ENCODE results near the gene ARL4C. TPM values are rescaled to one million over a fixed set of nuclear protein-coding genes. Genes with fewer than 3 reads are reported as not detected.

The ARL4C gene
- total RNA-seq, 2 donors from 2014 or later = 1.8 to 4.9 TPM

DNA sequence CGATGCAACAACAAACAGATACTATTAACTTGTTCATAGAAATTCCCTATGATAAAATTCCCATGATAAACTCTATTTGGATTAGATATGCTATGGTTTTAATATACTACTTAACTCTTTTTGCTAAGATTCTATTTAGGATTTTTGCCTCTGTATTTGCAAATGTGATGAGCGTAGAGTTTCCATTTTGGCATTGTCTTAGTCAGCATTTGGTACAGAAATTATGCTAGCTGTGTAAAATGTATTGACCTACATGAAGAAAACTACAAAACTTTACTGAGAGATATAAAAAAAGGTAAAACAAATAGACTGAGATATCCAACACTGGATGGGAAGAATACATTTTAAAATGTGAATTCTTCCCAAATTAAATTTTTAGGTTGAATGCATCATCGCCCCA lies 29.8 kb upstream of the ARL4C start:
- no peak for DNase-seq
- no peaks in the 10 kb centered on the region for H3K27me3 ChIP-seq
- H3K36me3 ChIP-seq = no peaks in the 10 kb centered on the region
- H3K4me1 ChIP-seq = no peaks in the 10 kb centered on the region
- no peak overlapping the region for H3K4me3 ChIP-seq
- H3K27ac ChIP-seq = no peak overlapping the region
- no peak overlapping the region for H3K9ac ChIP-seq (ENCODE audit: low read depth in 2 of 2, low read length in 2 of 2)
- intact Hi-C loops (cut with DNase I) = no loop called here
- no peak for TF ChIP-seq CTCF (IDR thresholded peaks at IDR 0.05)
- H3K9me3 ChIP-seq = no peaks in the 10 kb centered on the region

- intact Hi-C loops (cut with DNase I) = no loop called here
- H3K9ac ChIP-seq (ENCODE audit: low read depth in 2 of 2, low read length in 2 of 2) = no peak overlapping the region
- no peak overlapping the region for H3K4me3 ChIP-seq
- no peaks in the 10 kb centered on the region for H3K27me3 ChIP-seq
- H3K4me1 ChIP-seq = no peaks in the 10 kb centered on the region
- DNase-seq = no peak
- H3K36me3 ChIP-seq = no peaks in the 10 kb centered on the region
- no peaks in the 10 kb centered on the region for H3K9me3 ChIP-seq
- TF ChIP-seq CTCF (IDR thresholded peaks at IDR 0.05) = no peak
- H3K27ac ChIP-seq = no peak overlapping the region
These were observed 24.7 kb upstream of the ARL4C start for GRCh38 chr2:234521536-234521935.

DNA sequence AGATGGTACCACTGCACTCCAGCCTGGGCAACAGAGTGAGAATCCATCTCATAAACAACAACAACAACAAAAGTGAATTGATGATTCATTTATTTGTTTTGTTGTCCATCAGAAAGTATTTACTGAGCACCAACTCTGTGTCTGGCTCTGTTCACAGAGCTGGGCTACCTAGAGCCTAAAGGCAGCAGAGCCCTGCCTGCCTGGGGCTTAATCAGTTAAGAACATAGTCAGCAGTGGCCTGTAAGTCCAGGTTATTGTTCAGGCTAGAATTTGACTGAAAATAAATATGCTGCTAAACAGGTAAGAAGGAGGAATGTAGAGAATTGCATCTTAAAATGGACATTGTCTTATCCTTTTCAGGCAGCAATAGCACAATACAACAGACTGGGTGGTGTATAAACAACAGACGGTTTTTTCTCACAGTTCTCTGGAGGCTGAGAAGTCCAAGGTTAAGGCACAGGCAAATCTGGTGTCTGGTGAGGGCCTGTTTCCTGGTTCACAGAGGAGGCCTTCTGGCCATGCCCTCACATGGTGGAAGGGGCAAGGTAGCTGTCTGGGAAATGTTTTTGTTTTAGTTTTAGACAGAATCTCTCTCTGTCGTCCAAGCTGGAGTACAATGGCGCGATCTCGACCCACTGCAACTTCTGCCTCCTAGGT lies 22.2 kb upstream of the ARL4C start:
- H3K4me1 ChIP-seq = no peaks in the 10 kb centered on the region
- intact Hi-C loops (cut with DNase I) = no loop called here
- H3K9me3 ChIP-seq = no peaks in the 10 kb centered on the region
- no peak overlapping the region for H3K4me3 ChIP-seq
- no peaks in the 10 kb centered on the region for H3K36me3 ChIP-seq
- no peak for TF ChIP-seq CTCF (IDR thresholded peaks at IDR 0.05)
- H3K9ac ChIP-seq (ENCODE audit: low read depth in 2 of 2, low read length in 2 of 2) = no peak overlapping the region
- no peaks in the 10 kb centered on the region for H3K27me3 ChIP-seq
- no peak overlapping the region for H3K27ac ChIP-seq
- DNase-seq = no peak

DNA sequence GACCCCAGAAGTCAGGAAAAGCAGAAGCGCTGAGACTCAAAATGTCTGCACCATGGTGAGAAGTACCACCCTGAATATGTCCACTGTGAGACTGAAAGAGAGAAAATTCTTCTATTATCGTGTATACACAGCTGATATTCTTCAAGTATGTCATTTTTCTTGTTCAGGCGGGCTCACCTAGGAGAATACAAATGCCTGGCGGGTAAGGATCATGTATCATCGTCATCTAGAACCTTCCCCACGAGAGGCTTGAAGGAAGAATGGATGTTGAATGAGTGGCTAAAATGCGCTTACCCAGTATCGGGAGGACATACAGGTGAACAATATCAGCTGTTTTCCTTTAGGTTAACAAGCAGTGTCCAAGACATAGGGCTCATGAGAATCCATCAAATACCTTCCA lies 21.1 kb upstream of the ARL4C start:
- H3K36me3 ChIP-seq = no peaks in the 10 kb centered on the region
- H3K4me1 ChIP-seq = no peaks in the 10 kb centered on the region
- no peak overlapping the region for H3K9ac ChIP-seq (ENCODE audit: low read depth in 2 of 2, low read length in 2 of 2)
- DNase-seq = no peak
- no peaks in the 10 kb centered on the region for H3K9me3 ChIP-seq
- H3K4me3 ChIP-seq = no peak overlapping the region
- intact Hi-C loops (cut with DNase I) = no loop called here
- no peak for TF ChIP-seq CTCF (IDR thresholded peaks at IDR 0.05)
- H3K27ac ChIP-seq = no peak overlapping the region
- H3K27me3 ChIP-seq = no peaks in the 10 kb centered on the region

GRCh38 chr2:234514873-234515638 lies 18.2 kb upstream of the ARL4C start:
- no peak overlapping the region for H3K4me3 ChIP-seq
- TF ChIP-seq CTCF (IDR thresholded peaks at IDR 0.05) = no peak
- H3K27ac ChIP-seq = no peak overlapping the region
- intact Hi-C loops (cut with DNase I) = no loop called here
- H3K4me1 ChIP-seq = no peaks in the 10 kb centered on the region
- H3K9me3 ChIP-seq = no peaks in the 10 kb centered on the region
- no peak for DNase-seq
- H3K9ac ChIP-seq (ENCODE audit: low read depth in 2 of 2, low read length in 2 of 2) = no peak overlapping the region
- H3K27me3 ChIP-seq = no peaks in the 10 kb centered on the region
- no peaks in the 10 kb centered on the region for H3K36me3 ChIP-seq
